ENCODE results near the gene SLC15A3. TPM values are rescaled to one million over a fixed set of nuclear protein-coding genes. Genes with fewer than 3 reads are reported as not detected.

SLC15A3 gene
- total RNA-seq, 4 donors from 2014 or later, result 3.7 to 61.9 (median 8.8) TPM

GRCh38 chr11:60939855-60940254, 12.1 kb downstream of the SLC15A3 start:
- Histone ChIP-seq H3K9me3 (no peaks in the 10 kb centered on the region), H3K27me3 (no peaks in the 10 kb centered on the region), H3K4me3 (no peak overlapping the region), H3K4me1 (peaks cover 0 to 4% (median 1%) of the 10 kb centered on the region in 4 donors), H3K27ac (no peak overlapping the region), H3K36me3 (peaks cover 0 to 10% (median 0%) of the 10 kb centered on the region in 3 donors)
- no peak for DNase-seq
- TF ChIP-seq CTCF (IDR thresholded peaks at IDR 0.05), result no peak
- no peak for TF ChIP-seq POLR2A (IDR thresholded peaks at IDR 0.05)

- Histone ChIP-seq H3K27me3 (no peaks in the 10 kb centered on the region), H3K4me3 (no peak overlapping the region), H3K9me3 (no peaks in the 10 kb centered on the region), H3K4me1 (peaks cover 0 to 4% (median 1%) of the 10 kb centered on the region in 4 donors), H3K27ac (no peak overlapping the region), H3K36me3 (peaks cover 0 to 10% (median 0%) of the 10 kb centered on the region in 3 donors)
- DNase-seq, result peak in 1 of 3 donors; percentile 22
- TF ChIP-seq POLR2A (IDR thresholded peaks at IDR 0.05), result no peak
- TF ChIP-seq CTCF (IDR thresholded peaks at IDR 0.05), result no peak
Observed at GRCh38 chr11:60939301-60939700, 12.7 kb downstream of the SLC15A3 start.

- Histone ChIP-seq H3K4me3 (no peak overlapping the region), H3K27me3 (no peaks in the 10 kb centered on the region), H3K4me1 (peaks cover 0 to 4% (median 1%) of the 10 kb centered on the region in 4 donors), H3K27ac (no peak overlapping the region), H3K36me3 (peaks cover 0 to 10% (median 0%) of the 10 kb centered on the region in 3 donors), H3K9me3 (no peaks in the 10 kb centered on the region)
- DNase-seq, result peak in 1 of 3 donors; percentile 31
- no peak for TF ChIP-seq CTCF (IDR thresholded peaks at IDR 0.05)
- no peak for TF ChIP-seq POLR2A (IDR thresholded peaks at IDR 0.05)
Observed at GRCh38 chr11:60938500-60938899, 13.5 kb downstream of the SLC15A3 start.

- Histone ChIP-seq H3K27me3 (no peaks in the 10 kb centered on the region), H3K36me3 (peaks cover 0 to 10% (median 0%) of the 10 kb centered on the region in 3 donors), H3K4me3 (no peak overlapping the region), H3K4me1 (peaks cover 0 to 4% (median 2%) of the 10 kb centered on the region in 4 donors), H3K27ac (no peak overlapping the region), H3K9me3 (no peaks in the 10 kb centered on the region)
- no peak for TF ChIP-seq CTCF (IDR thresholded peaks at IDR 0.05)
- no peak for TF ChIP-seq POLR2A (IDR thresholded peaks at IDR 0.05)
- peak in 1 of 3 donors; percentile 38 for DNase-seq
Observed at GRCh38 chr11:60937811-60938210, 14.2 kb downstream of the SLC15A3 start.

- Histone ChIP-seq H3K27ac (no peak overlapping the region), H3K4me1 (peaks cover 0 to 3% (median under 1%) of the 10 kb centered on the region in 4 donors), H3K4me3 (no peak overlapping the region), H3K9me3 (no peaks in the 10 kb centered on the region), H3K27me3 (no peaks in the 10 kb centered on the region), H3K36me3 (peaks cover 0 to 6% (median 0%) of the 10 kb centered on the region in 3 donors)
- DNase-seq, result peak in 1 of 3 donors; percentile 37
- TF ChIP-seq CTCF (IDR thresholded peaks at IDR 0.05) (no peak), POLR2A (IDR thresholded peaks at IDR 0.05) (no peak)
Observed at GRCh38 chr11:60937144-60937527, 14.8 kb downstream of the SLC15A3 start.
